Thyroid gland (tissue), 4 donors: ENCODE measurements around the gene TEX11.

ENCODE experiments used
- CTCF ChIP-seq, 6 experiments: fragments of 200-600 bp in 3 of 6; fragments of 450-650 bp in 3 of 6; sonication (generic) in 3 of 6; IDR thresholded peaks; one replicate each; pipeline ENCODE4 v1.5.1; 2016 to 2019; ENCODE audit warnings: antibody characterized with exemption in 6 of 6, mild to moderate bottlenecking in 2 of 6, inconsistent platforms in 1 of 6, moderate library complexity in 1 of 6
- POLR2A ChIP-seq, 2 donors: fragments of 450-650 bp; IDR thresholded peaks; one replicate each; pipeline ENCODE4 v1.6.1; 2017; ENCODE audit warnings: antibody characterized with exemption in 2 of 2, mild to moderate bottlenecking in 2 of 2, moderate library complexity in 1 of 2

DNA sequence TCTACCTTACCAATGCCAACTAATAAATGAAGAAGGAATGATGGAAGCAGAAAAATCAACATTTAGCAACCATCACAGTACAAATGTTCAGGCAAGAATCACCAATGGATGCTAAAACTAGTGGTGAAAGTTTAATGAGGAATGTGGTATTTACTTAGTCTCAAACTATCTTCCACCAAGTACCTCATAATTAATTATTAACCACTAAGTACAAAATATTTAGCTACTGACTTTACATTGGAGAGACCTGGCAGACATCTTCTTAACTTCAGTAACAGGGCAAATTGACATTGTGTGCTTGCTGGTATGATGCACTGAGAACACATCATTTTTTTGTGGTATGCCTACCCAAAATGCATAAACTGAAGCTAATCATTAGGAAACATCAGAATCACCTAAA is 381.5 kb downstream of the TEX11 start:
- TF ChIP-seq CTCF (IDR thresholded peaks at IDR 0.05) = no peak
- no peak for TF ChIP-seq POLR2A (IDR thresholded peaks at IDR 0.05)
